Calu3 (cell line): ENCODE measurements around the gene DZIP1. TPM values are rescaled to one million over a fixed set of nuclear protein-coding genes. Genes with fewer than 3 reads are reported as not detected.

Source experiments
- BruUV-seq: library from RNA; stranded (reverse); fragments of 400-500 nt; replicated peaks from 2 replicates; lab custom pipeline; 2021; lab: Mats Ljungman, UMichigan
- CTCF ChIA-PET: fragments of 300-600 bp; sonication (Branson Sonifier 250); formaldehyde crosslinking; loops from one replicate; lab custom pipeline; 2022; ENCODE audit warnings: antibody characterized with exemption; lab: Charles Lee
- DNase-seq: peaks from one replicate; pipeline ENCODE4 v3.0.0; 2022
- H3K27ac Mint-ChIP-seq: one replicate; pipeline ENCODE4 v1.8.0; 2022; ENCODE audit warnings: mixed read lengths; ENCODE audit not compliant: unreplicated experiment
- H3K27me3 Mint-ChIP-seq: one replicate; pipeline ENCODE4 v1.8.0; 2022; ENCODE audit warnings: mixed read lengths; ENCODE audit not compliant: unreplicated experiment
- H3K36me3 Mint-ChIP-seq: one replicate; pipeline ENCODE4 v1.8.0; 2022; ENCODE audit warnings: mild to moderate bottlenecking, moderate library complexity, mixed read lengths; ENCODE audit not compliant: insufficient read depth, unreplicated experiment
- H3K4me1 Mint-ChIP-seq: one replicate; pipeline ENCODE4 v1.8.0; 2022; ENCODE audit warnings: mild to moderate bottlenecking, low read depth, mixed read lengths; ENCODE audit not compliant: unreplicated experiment
- H3K4me3 Mint-ChIP-seq: one replicate; pipeline ENCODE4 v1.8.0; 2022; ENCODE audit warnings: mild to moderate bottlenecking, low read depth, moderate library complexity, mixed read lengths; ENCODE audit not compliant: unreplicated experiment
- H3K9me3 Mint-ChIP-seq: one replicate; pipeline ENCODE4 v1.8.0; 2022; ENCODE audit warnings: low read depth, mixed read lengths; ENCODE audit not compliant: unreplicated experiment
- CTCF ChIP-seq: fragments of 200-600 bp; IDR thresholded peaks from one replicate; pipeline ENCODE4 v1.8.0; 2022; ENCODE audit warnings: antibody characterized with exemption; ENCODE audit not compliant: unreplicated experiment
- intact Hi-C: fragments of 100-400 bp; cut with micrococcal nuclease; formaldehyde crosslinking; loops from one replicate; pipeline ENCODE4 v1.10.0; 2022; ENCODE audit not compliant: unreplicated experiment
- total RNA-seq: library from RNA; stranded (reverse); gene quantifications from 2 replicates; pipeline ENCODE4 v1.2.3, GENCODE V29; 2022

DZIP1 gene
- total RNA-seq, 1 experiment from 2014 or later = 10.2 TPM

GRCh38 chr13:95605448-95606125 is 38.9 kb downstream of the DZIP1 start:
- DNase-seq = peak; percentile 23
- Mint-ChIP-seq H3K4me1 (peaks cover 33% of the 10 kb centered on the region), H3K4me3 (no peak overlapping the region), H3K9me3 (no peaks in the 10 kb centered on the region), H3K27me3 (no peaks in the 10 kb centered on the region), H3K36me3 (peaks cover 17% of the 10 kb centered on the region), H3K27ac (peak overlapping the region; percentile 85)
- no TSS peak for BruUV-seq
- CTCF ChIA-PET = no interaction called here
- intact Hi-C loops = no loop called here
- no peak for TF ChIP-seq CTCF

- H3K4me1 Mint-ChIP-seq = peaks cover 33% of the 10 kb centered on the region
- BruUV-seq = no TSS peak
- peak overlapping the region; percentile 47 for H3K27ac Mint-ChIP-seq
- no peaks in the 10 kb centered on the region for H3K9me3 Mint-ChIP-seq
- intact Hi-C loops = no loop called here
- no peak for TF ChIP-seq CTCF
- no peak overlapping the region for H3K4me3 Mint-ChIP-seq
- no peaks in the 10 kb centered on the region for H3K27me3 Mint-ChIP-seq
- CTCF ChIA-PET = interaction anchor here (1.3 kb wide), 1 partner anchor 10 kb away, joined by 4 read pairs; no protein-coding TSS in a partner anchor
- H3K36me3 Mint-ChIP-seq = peaks cover 17% of the 10 kb centered on the region
- no peak for DNase-seq
Observed at GRCh38 chr13:95604556-95604915, 40.0 kb downstream of the DZIP1 start.

- Mint-ChIP-seq H3K4me3 (no peak overlapping the region), H3K4me1 (peaks cover 33% of the 10 kb centered on the region), H3K9me3 (no peaks in the 10 kb centered on the region), H3K36me3 (peaks cover 17% of the 10 kb centered on the region), H3K27ac (peak overlapping the region; percentile 47), H3K27me3 (no peaks in the 10 kb centered on the region)
- CTCF ChIA-PET = interaction anchor here (0.9 to 1.3 kb wide), 2 partner anchors 11 to 230 kb away, joined by 3 to 4 read pairs; no protein-coding TSS in a partner anchor
- intact Hi-C loops = no loop called here
- no TSS peak for BruUV-seq
- TF ChIP-seq CTCF = no peak
- peak; percentile 77 for DNase-seq
Observed at GRCh38 chr13:95603887-95604555, 40.5 kb downstream of the DZIP1 start.

GRCh38 chr13:95601906-95602305 is 42.6 kb downstream of the DZIP1 start:
- BruUV-seq = no TSS peak
- H3K27ac Mint-ChIP-seq = no peak overlapping the region
- peaks cover 13% of the 10 kb centered on the region for H3K36me3 Mint-ChIP-seq

More at GRCh38 chr13:95601906-95602305, 42.6 kb downstream of the DZIP1 start:
- Mint-ChIP-seq H3K27me3 (no peaks in the 10 kb centered on the region), H3K4me3 (no peak overlapping the region), H3K4me1 (peaks cover 26% of the 10 kb centered on the region), H3K9me3 (no peaks in the 10 kb centered on the region)
- intact Hi-C loops = no loop called here
- no peak for TF ChIP-seq CTCF
- no peak for DNase-seq
- CTCF ChIA-PET = no interaction called here
